Glutamatergic neuron (in vitro differentiated cells): Measurements from ENCODE around the gene SKP1. TPM values are rescaled to one million over a fixed set of nuclear protein-coding genes. Genes with fewer than 3 reads are reported as not detected.

Experiments used
- DNase-seq: peaks from one replicate; pipeline ENCODE4 v3.0.0; 2022
- H3K27ac Mint-ChIP-seq: one replicate; pipeline ENCODE4 v1.8.0; 2020; ENCODE audit warnings: mild to moderate bottlenecking, mixed read lengths, inconsistent platforms; ENCODE audit not compliant: unreplicated experiment
- H3K27me3 Mint-ChIP-seq: one replicate; pipeline ENCODE4 v1.8.0; 2020; ENCODE audit warnings: mild to moderate bottlenecking, moderate library complexity, mixed read lengths, inconsistent platforms; ENCODE audit not compliant: unreplicated experiment
- H3K36me3 Mint-ChIP-seq: one replicate; pipeline ENCODE4 v1.8.0; 2020; ENCODE audit warnings: mild to moderate bottlenecking, mixed read lengths, inconsistent platforms; ENCODE audit not compliant: unreplicated experiment
- H3K4me1 Mint-ChIP-seq: one replicate; pipeline ENCODE4 v1.8.0; 2020; ENCODE audit warnings: mild to moderate bottlenecking, low read depth, mixed read lengths, inconsistent platforms; ENCODE audit not compliant: unreplicated experiment
- H3K4me3 Mint-ChIP-seq: one replicate; pipeline ENCODE4 v1.8.0; 2020; ENCODE audit warnings: mild to moderate bottlenecking, mixed read lengths, inconsistent platforms; ENCODE audit not compliant: unreplicated experiment
- H3K9me3 Mint-ChIP-seq: one replicate; pipeline ENCODE4 v1.8.0; 2020; ENCODE audit warnings: mild to moderate bottlenecking, moderate library complexity, mixed read lengths, inconsistent platforms; ENCODE audit not compliant: unreplicated experiment
- CTCF ChIP-seq: fragments of 200-600 bp; sonication (generic); IDR thresholded peaks from one replicate; pipeline ENCODE4 v1.5.0; 2021; ENCODE audit not compliant: partially characterized antibody, unreplicated experiment
- total RNA-seq: library from RNA; stranded (reverse); fragmentation: NEBNext Ultra II Directional; extraction: Animal tissue kit (Norgen Biotek cat#: 25700); gene quantifications from one replicate; pipeline ENCODE4 v1.2.1, GENCODE V29; 2021; ENCODE audit not compliant: unreplicated experiment

The SKP1 gene
- total RNA-seq, 1 donor from 2014 or later: 345 TPM

- peak overlapping the region; percentile 57 for H3K4me3 Mint-ChIP-seq
- H3K27me3 Mint-ChIP-seq: peaks cover 11% of the 10 kb centered on the region
- H3K9me3 Mint-ChIP-seq: no peaks in the 10 kb centered on the region
- peaks cover 7% of the 10 kb centered on the region for H3K4me1 Mint-ChIP-seq
- H3K36me3 Mint-ChIP-seq: peaks cover 4% of the 10 kb centered on the region
- DNase-seq: peak; percentile 41
- H3K27ac Mint-ChIP-seq: no peak overlapping the region
- TF ChIP-seq CTCF: no peak
These were observed 61.6 kb downstream of the SKP1 start for GRCh38 chr5:134114886-134115805.

- Mint-ChIP-seq H3K4me3 (peak within 1 kb of the TSS; percentile 86), H3K27ac (peak within 1 kb of the TSS; percentile 17), H3K4me1 (peaks cover 7% of the 10 kb centered on the region), H3K27me3 (peaks cover 13% of the 10 kb centered on the region), H3K9me3 (no peaks in the 10 kb centered on the region), H3K36me3 (peaks cover 4% of the 10 kb centered on the region)
- peak; percentile 77 for DNase-seq
- TF ChIP-seq CTCF: no peak
These were observed 62.6 kb downstream of the SKP1 start, which contains the start of gene TCF7 for GRCh38 chr5:134113902-134114875. TSS of gene TCF7 (plus strand) at chr5:134114681. CDS start at chr5:134114907, 226 bp downstream.

- H3K4me1 Mint-ChIP-seq: peaks cover 7% of the 10 kb centered on the region
- no peak for TF ChIP-seq CTCF
- H3K4me3 Mint-ChIP-seq: peak overlapping the region; percentile 86
- no peaks in the 10 kb centered on the region for H3K9me3 Mint-ChIP-seq
- H3K27me3 Mint-ChIP-seq: peaks cover 13% of the 10 kb centered on the region
- DNase-seq: no peak
- peak overlapping the region; percentile 17 for H3K27ac Mint-ChIP-seq
- peaks cover 4% of the 10 kb centered on the region for H3K36me3 Mint-ChIP-seq
These were observed 63.3 kb downstream of the SKP1 start for GRCh38 chr5:134113363-134113889.

GRCh38 chr5:134112726-134113362 lies 63.9 kb downstream of the SKP1 start:
- TF ChIP-seq CTCF: no peak
- H3K27me3 Mint-ChIP-seq: peaks cover 13% of the 10 kb centered on the region
- no peak overlapping the region for H3K4me3 Mint-ChIP-seq
- H3K36me3 Mint-ChIP-seq: peaks cover 4% of the 10 kb centered on the region
- H3K9me3 Mint-ChIP-seq: no peaks in the 10 kb centered on the region
- no peak overlapping the region for H3K27ac Mint-ChIP-seq
- no peak for DNase-seq
- H3K4me1 Mint-ChIP-seq: peaks cover 7% of the 10 kb centered on the region
